Left ventricle myocardium inferior (tissue), 1 donor: ENCODE data around the gene ANP32E. TPM values are rescaled to one million over a fixed set of nuclear protein-coding genes. Genes with fewer than 3 reads are reported as not detected.
"Not testable (repeated sequence)": the region's sequence is repeated elsewhere in the genome, so short reads cannot be mapped to it uniquely, and the experiment has no call there.

Source experiments
- DNase-seq: peaks from one replicate; pipeline ENCODE4 v3.0.0-alpha.2; 2020
- H3K27ac ChIP-seq: fragments of 200-600 bp; replicated peaks from 2 replicates; pipeline ENCODE4 v1.8.0; 2021
- H3K27me3 ChIP-seq: fragments of 200-600 bp; 2 replicates; pipeline ENCODE4 v1.8.0; 2021; ENCODE audit warnings: low read depth
- H3K36me3 ChIP-seq: fragments of 200-600 bp; 2 replicates; pipeline ENCODE4 v1.8.0; 2021
- H3K4me1 ChIP-seq: fragments of 200-600 bp; 2 replicates; pipeline ENCODE4 v1.8.0; 2021
- H3K4me3 ChIP-seq: fragments of 200-600 bp; 2 replicates; pipeline ENCODE4 v1.8.0; 2021; ENCODE audit warnings: mild to moderate bottlenecking, moderate library complexity
- H3K9me3 ChIP-seq: fragments of 200-600 bp; replicated peaks from 2 replicates; pipeline ENCODE4 v1.8.0; 2021
- CTCF ChIP-seq: fragments of 200-600 bp; IDR thresholded peaks from 2 replicates; pipeline ENCODE4 v1.8.0; 2021; ENCODE audit warnings: antibody characterized with exemption, mild to moderate bottlenecking, borderline replicate concordance
- intact Hi-C: fragments of 100-400 bp; cut with micrococcal nuclease; formaldehyde crosslinking; loops from one replicate; pipeline ENCODE4 v1.11.0; 2022
- total RNA-seq: library from RNA; stranded (reverse); fragmentation: NEBNext Ultra II Directional; extraction: Animal tissue kit (Norgen Biotek cat#: 25700); gene quantifications from one replicate; pipeline ENCODE4 v1.2.1, GENCODE V29; 2021
- donor health status: DM: no; HTN: yes; CAD: no; lungs with severe emphysema.

The ANP32E gene
- total RNA-seq, 1 donor from 2014 or later = 29.3 TPM

GRCh38 chr1:150196417-150196816, 39.5 kb downstream of the ANP32E start:
- H3K4me3 ChIP-seq = no peak overlapping the region
- DNase-seq = no peak
- intact Hi-C loops = no loop called here
- TF ChIP-seq CTCF = no peak
- H3K9me3 ChIP-seq = peaks cover under 1% of the 10 kb centered on the region
- no peaks in the 10 kb centered on the region for H3K36me3 ChIP-seq
- no peaks in the 10 kb centered on the region for H3K4me1 ChIP-seq
- no peaks in the 10 kb centered on the region for H3K27me3 ChIP-seq
- H3K27ac ChIP-seq = no peak overlapping the region

- Histone ChIP-seq H3K9me3 (peaks cover 6% of the 10 kb centered on the region), H3K4me3 (no peak overlapping the region), H3K4me1 (no peaks in the 10 kb centered on the region), H3K27ac (no peak overlapping the region), H3K36me3 (no peaks in the 10 kb centered on the region), H3K27me3 (no peaks in the 10 kb centered on the region)
- no peak for TF ChIP-seq CTCF
- DNase-seq = no peak
- intact Hi-C loops = no loop called here
Observed at GRCh38 chr1:150194381-150195031, 41.4 kb downstream of the ANP32E start.

DNA sequence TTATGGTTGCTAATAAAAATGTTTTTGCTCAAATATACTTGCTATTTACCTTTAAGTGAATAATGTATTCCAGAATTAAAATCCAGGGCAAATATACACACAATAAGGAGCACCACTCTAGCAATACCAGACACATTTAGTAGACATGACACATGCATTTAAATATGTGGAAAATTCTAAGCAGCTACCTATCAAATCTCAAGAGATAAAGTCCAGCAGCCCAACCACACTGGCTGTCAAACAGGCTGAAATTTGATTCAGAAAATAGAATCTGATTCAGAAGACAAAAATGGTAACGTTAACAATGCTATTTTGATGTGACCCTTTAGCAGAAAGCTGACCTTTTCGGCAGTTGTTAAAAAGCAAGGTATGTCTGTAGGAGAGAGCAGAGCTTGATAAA, 43.9 kb downstream of the ANP32E start:
- intact Hi-C loops = no loop called here
- H3K27ac ChIP-seq = peak overlapping the region; percentile 77
- H3K27me3 ChIP-seq = no peaks in the 10 kb centered on the region
- no peak for DNase-seq
- peaks cover 8% of the 10 kb centered on the region for H3K4me1 ChIP-seq
- TF ChIP-seq CTCF = no peak
- H3K4me3 ChIP-seq = no peak overlapping the region
- peaks cover 6% of the 10 kb centered on the region for H3K9me3 ChIP-seq
- no peaks in the 10 kb centered on the region for H3K36me3 ChIP-seq

DNA sequence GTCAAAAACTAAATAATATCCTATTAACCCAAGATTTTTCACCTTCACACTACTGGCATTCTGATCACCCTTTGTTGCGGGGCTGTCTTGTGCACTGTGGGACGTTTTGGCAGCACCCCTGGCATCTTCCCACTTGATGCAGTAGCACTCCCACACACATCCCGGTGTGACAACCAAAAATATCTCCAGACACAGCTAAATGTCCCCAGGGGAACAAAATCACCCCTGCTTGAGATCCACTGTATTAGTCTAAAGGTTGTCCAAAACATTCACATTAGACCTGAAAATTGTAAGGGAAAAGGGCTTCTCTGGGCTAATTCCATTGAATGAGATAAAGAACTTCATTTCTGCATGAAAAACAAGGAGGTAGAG, 48.4 kb downstream of the ANP32E start:
- Histone ChIP-seq H3K9me3 (peaks cover 6% of the 10 kb centered on the region), H3K27me3 (no peaks in the 10 kb centered on the region), H3K4me1 (peaks cover 14% of the 10 kb centered on the region), H3K27ac (peak overlapping the region; percentile 45), H3K36me3 (no peaks in the 10 kb centered on the region), H3K4me3 (no peak overlapping the region)
- no peak for DNase-seq
- TF ChIP-seq CTCF = peak; percentile 11
- intact Hi-C loops = no loop called here

- peaks cover 6% of the 10 kb centered on the region for H3K9me3 ChIP-seq
- H3K4me3 ChIP-seq = no peak overlapping the region
- H3K27me3 ChIP-seq = no peaks in the 10 kb centered on the region
- peak; percentile 65 for TF ChIP-seq CTCF
- no peak for DNase-seq
- intact Hi-C loops = no loop called here
- no peaks in the 10 kb centered on the region for H3K36me3 ChIP-seq
- H3K4me1 ChIP-seq = peaks cover 14% of the 10 kb centered on the region
- peak overlapping the region; percentile 45 for H3K27ac ChIP-seq
Observed at GRCh38 chr1:150186789-150187559, 48.9 kb downstream of the ANP32E start.

DNA sequence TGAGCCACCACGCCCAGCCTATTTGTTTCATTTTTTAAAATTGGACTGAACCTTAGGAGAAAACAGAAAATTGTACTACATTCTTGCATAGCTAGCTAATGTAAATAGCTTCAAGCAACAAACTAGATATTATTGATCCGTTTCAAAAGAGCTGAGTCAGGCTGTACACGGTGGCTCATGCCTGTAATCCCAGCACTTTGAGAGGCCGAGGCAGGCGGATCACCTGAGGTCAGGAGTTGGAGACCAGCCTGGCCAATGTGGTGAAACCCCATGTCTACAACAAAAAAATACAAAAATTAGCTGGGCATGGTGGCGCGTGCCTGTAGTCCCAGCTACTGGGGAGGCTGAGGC, 49.5 kb downstream of the ANP32E start:
- H3K27me3 ChIP-seq, H3K36me3 ChIP-seq, intact Hi-C loops, H3K9me3 ChIP-seq, DNase-seq, H3K4me3 ChIP-seq: not testable (repeated sequence)
- peaks cover 14% of the 10 kb centered on the region for H3K4me1 ChIP-seq
- peak overlapping the region; percentile 45 for H3K27ac ChIP-seq
